Mesothelial cell of epicardium (in vitro differentiated cells): ENCODE measurements around the gene CALM1. TPM values are rescaled to one million over a fixed set of nuclear protein-coding genes. Genes with fewer than 3 reads are reported as not detected.

ENCODE experiments used
- DNase-seq, 2 experiments: peaks; one replicate each; pipeline ENCODE4 v3.0.0; 2021; ENCODE audit warnings: low spot score in 2 of 2; ENCODE audit not compliant: unreplicated experiment in 2 of 2
- H3K27ac Mint-ChIP-seq: 2 replicates; pipeline ENCODE4 v1.8.0; 2021; ENCODE audit warnings: mixed read lengths
- H3K27me3 Mint-ChIP-seq: 2 replicates; pipeline ENCODE4 v1.8.0; 2021; ENCODE audit warnings: low read depth, mixed read lengths
- H3K36me3 Mint-ChIP-seq: 2 replicates; pipeline ENCODE4 v1.8.0; 2021; ENCODE audit warnings: mixed read lengths
- H3K4me1 Mint-ChIP-seq: 2 replicates; pipeline ENCODE4 v1.8.0; 2021; ENCODE audit warnings: mixed read lengths
- H3K4me3 Mint-ChIP-seq: 2 replicates; pipeline ENCODE4 v1.8.0; 2021; ENCODE audit warnings: mild to moderate bottlenecking, moderate library complexity, mixed read lengths
- H3K9me3 Mint-ChIP-seq: 2 replicates; pipeline ENCODE4 v1.8.0; 2021; ENCODE audit warnings: mixed read lengths
- total RNA-seq: library from RNA; stranded (reverse); gene quantifications from 3 replicates; pipeline ENCODE4 v1.2.1, GENCODE V29; 2021
- TF ChIP-seq, protein P1 (sequence below): fragments of 200-600 bp; sonication (generic); IDR thresholded peaks from one replicate; pipeline ENCODE4 v1.5.0; 2021; ENCODE audit warnings: antibody characterized with exemption; ENCODE audit not compliant: unreplicated experiment

Gene CALM1
- total RNA-seq, 1 donor from 2014 or later: 134 TPM

- no peak overlapping the region for H3K4me3 Mint-ChIP-seq
- TF ChIP-seq, protein P1, sequence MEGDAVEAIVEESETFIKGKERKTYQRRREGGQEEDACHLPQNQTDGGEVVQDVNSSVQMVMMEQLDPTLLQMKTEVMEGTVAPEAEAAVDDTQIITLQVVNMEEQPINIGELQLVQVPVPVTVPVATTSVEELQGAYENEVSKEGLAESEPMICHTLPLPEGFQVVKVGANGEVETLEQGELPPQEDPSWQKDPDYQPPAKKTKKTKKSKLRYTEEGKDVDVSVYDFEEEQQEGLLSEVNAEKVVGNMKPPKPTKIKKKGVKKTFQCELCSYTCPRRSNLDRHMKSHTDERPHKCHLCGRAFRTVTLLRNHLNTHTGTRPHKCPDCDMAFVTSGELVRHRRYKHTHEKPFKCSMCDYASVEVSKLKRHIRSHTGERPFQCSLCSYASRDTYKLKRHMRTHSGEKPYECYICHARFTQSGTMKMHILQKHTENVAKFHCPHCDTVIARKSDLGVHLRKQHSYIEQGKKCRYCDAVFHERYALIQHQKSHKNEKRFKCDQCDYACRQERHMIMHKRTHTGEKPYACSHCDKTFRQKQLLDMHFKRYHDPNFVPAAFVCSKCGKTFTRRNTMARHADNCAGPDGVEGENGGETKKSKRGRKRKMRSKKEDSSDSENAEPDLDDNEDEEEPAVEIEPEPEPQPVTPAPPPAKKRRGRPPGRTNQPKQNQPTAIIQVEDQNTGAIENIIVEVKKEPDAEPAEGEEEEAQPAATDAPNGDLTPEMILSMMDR: no peak
These were observed 21.2 kb downstream of the CALM1 start for GRCh38 chr14:90418053-90418452.

DNA sequence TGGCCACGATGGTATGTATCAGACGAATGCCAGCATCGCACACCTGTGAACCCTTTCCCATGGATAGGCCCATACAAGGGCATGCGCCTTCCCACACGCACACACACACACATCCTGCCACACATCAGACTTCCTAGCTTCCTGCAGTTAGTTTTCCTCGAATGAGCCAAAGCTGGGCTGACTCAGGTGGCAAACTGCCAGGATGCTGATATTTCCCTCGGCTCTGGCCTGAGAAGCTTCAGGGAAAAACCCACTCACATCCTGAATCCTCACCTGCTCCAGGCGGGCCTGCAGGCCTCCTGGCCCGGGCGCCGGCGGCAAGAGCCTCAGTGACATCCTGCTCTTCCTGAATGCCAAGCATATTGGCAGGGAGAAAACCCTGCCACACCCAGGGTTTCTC lies 22.4 kb downstream of the CALM1 start:
- TF ChIP-seq, protein P1: no peak
- Mint-ChIP-seq H3K9me3 (peaks cover 6% of the 10 kb centered on the region), H3K27ac (peak overlapping the region; percentile 39), H3K4me3 (no peak overlapping the region), H3K4me1 (peaks cover 3% of the 10 kb centered on the region), H3K36me3 (no peaks in the 10 kb centered on the region), H3K27me3 (no peaks in the 10 kb centered on the region)
- peak in 1 of 2 experiments; percentile 58 for DNase-seq

More at GRCh38 chr14:90418053-90418452, 21.2 kb downstream of the CALM1 start:
- no peak for DNase-seq
- no peaks in the 10 kb centered on the region for H3K36me3 Mint-ChIP-seq
- H3K4me1 Mint-ChIP-seq: peaks cover 3% of the 10 kb centered on the region
- H3K27ac Mint-ChIP-seq: no peak overlapping the region
- H3K27me3 Mint-ChIP-seq: no peaks in the 10 kb centered on the region
- peaks cover 6% of the 10 kb centered on the region for H3K9me3 Mint-ChIP-seq

- Mint-ChIP-seq H3K36me3 (no peaks in the 10 kb centered on the region), H3K4me1 (peaks cover 3% of the 10 kb centered on the region), H3K9me3 (peaks cover 6% of the 10 kb centered on the region), H3K4me3 (no peak overlapping the region), H3K27me3 (no peaks in the 10 kb centered on the region), H3K27ac (no peak overlapping the region)
- no peak for DNase-seq
- TF ChIP-seq, protein P1: no peak
These were observed 24.3 kb downstream of the CALM1 start for GRCh38 chr14:90421001-90421631.

DNA sequence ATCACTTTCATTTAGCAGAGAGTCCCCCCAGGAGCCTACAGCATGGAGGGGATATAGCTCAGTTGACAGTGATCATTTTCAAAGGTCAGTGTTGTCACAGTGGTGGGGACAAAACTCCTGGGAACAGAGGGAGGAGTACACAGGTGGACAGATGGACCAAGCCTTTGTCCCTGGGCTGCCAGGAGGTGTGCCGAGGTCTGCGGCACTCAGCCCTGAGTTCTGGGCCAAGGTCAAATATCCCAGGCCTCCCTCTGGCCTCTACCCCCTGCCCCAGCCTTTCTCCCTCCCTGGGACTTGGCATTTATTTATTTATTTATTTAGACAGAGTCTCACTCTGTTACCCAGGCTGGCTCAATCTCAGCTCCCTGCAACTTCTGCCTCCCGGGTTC lies 24.8 kb downstream of the CALM1 start:
- DNase-seq: no peak
- Mint-ChIP-seq H3K4me3 (no peak overlapping the region), H3K27ac (no peak overlapping the region), H3K27me3 (no peaks in the 10 kb centered on the region), H3K36me3 (no peaks in the 10 kb centered on the region), H3K9me3 (peaks cover 6% of the 10 kb centered on the region), H3K4me1 (peaks cover under 1% of the 10 kb centered on the region)
- TF ChIP-seq, protein P1: no peak

- peaks cover 2% of the 10 kb centered on the region for H3K9me3 Mint-ChIP-seq
- no peak for DNase-seq
- H3K36me3 Mint-ChIP-seq: no peaks in the 10 kb centered on the region
- TF ChIP-seq, protein P1: no peak
- H3K4me3 Mint-ChIP-seq: no peak overlapping the region
- H3K27me3 Mint-ChIP-seq: no peaks in the 10 kb centered on the region
- no peak overlapping the region for H3K27ac Mint-ChIP-seq
- no peaks in the 10 kb centered on the region for H3K4me1 Mint-ChIP-seq
These were observed 26.3 kb downstream of the CALM1 start for GRCh38 chr14:90423166-90423565.
